HG03103 (cell line): ENCODE measurements around the gene MEST.
"Not testable (repeated sequence)": the region's sequence is repeated elsewhere in the genome, so short reads cannot be mapped to it uniquely, and the experiment has no call there.

Source experiments
- ATAC-seq: cut with Tn5 transposase; IDR thresholded peaks from one replicate; pipeline ENCODE4 v1.9.1; 2021; ENCODE audit warnings: low read depth; ENCODE audit not compliant: unreplicated experiment

MEST gene

DNA sequence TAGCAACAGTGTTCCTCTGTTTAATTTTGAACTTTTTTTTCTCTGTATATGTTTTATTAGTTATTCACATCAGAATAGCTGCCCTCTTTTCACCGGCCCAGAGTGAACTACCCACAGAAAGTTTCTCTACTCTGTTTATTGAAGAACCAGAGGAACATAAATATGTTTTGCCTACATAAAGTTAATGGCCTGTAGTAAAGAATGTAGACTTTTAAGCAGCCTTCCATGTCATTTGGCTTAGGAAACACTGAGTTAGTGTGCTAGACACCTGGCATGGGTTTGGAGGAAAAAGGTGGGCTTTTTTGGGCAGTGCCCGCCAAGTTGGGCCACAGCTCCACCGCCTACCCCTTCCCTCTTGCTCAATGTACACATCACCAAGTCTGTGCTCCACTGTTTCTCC is 8.9 kb upstream of the MEST start:
- no peak for ATAC-seq

DNA sequence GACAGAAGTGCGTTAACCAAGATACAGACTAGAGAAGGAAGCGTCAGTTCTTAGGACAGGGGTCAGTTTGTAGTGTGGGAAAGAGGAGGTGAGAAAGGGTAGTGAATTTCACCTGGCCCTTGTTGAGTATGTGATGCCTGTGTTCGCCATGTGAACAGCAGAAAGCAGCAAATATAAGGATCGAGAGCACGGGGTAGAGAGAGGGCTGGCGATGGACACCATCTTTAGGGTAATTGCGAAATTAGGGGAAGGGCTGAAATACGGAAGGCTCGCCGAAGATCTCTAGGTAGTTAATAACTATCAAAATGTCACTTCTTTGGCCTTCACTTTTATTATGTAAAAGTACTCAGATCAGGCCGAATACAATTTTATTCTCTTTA is 6.2 kb upstream of the MEST start:
- no peak for ATAC-seq

DNA sequence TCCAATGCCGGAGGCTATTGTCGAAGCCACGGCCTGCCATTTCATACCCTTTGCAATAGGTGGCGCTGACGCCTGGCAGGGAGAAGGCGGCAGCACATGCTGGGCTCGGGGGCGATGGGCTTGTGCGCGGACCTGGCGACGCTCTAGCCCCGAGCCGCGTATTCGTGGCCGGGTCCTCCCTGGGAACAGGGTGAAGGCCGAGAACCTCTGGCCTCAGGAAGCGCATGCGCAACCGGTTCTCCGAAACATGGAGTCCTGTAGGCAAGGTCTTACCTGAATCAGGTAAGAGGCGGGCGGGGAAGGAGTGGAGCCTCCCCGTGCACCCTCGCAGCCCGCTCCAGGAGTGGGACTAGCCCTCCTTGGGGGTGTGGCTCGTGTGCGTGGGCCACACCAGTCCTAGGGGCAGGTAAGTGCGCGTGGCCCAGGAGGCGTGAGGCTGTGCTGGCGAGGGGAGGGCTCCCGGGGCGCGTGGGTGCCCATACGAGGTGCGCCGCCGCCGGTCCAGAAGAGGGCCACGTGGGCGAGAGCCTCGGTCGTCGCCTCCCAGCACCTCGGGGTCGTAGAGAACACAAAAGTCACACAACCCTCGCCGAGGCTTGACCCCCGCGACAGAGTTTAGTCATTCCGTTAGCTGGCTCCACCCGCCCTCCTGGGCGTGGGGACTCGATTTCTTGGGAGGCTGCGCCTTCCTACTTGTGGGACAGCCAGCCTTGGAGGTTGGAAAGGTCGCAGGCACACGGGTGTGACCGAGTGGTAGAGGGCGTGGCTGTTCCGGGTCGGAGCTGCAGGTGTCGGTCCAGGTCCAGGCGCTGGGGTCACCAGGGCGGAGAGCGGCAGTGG is 5.6 kb upstream of the MEST start:
- no peak for ATAC-seq

DNA sequence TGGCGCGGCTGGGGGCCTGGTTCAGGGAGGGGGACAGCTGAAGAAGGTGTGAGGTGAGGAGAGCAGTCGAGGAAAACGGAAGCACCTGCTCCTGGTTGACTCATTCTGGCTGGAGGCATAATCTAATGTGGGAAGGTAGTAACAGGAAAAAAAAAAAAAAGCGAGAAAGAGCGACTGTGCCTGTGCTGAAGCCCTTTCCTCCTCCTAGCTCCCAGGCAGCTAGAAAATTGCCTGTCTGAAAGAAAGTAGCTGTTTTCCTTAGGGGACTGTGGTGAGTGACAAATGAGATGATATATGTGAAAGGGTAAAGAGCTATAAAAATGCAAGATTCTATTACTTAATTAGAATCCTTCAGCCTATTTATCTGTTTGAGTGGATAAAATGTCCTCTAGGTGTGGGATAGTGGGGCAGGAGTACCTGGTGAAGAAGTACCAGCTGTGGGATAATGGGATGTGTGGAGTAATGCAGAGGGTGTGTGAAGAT is 4.9 kb upstream of the MEST start:
- no peak for ATAC-seq

- ATAC-seq, result no peak
Measured at GRCh38 chr7:130488392-130489139, 3.3 kb upstream of the MEST start.

GRCh38 chr7:130489140-130489983 is 2.5 kb upstream of the MEST start:
- ATAC-seq, result no peak

GRCh38 chr7:130490311-130490791 is 1.5 kb upstream of the MEST start:
- no peak for ATAC-seq

DNA sequence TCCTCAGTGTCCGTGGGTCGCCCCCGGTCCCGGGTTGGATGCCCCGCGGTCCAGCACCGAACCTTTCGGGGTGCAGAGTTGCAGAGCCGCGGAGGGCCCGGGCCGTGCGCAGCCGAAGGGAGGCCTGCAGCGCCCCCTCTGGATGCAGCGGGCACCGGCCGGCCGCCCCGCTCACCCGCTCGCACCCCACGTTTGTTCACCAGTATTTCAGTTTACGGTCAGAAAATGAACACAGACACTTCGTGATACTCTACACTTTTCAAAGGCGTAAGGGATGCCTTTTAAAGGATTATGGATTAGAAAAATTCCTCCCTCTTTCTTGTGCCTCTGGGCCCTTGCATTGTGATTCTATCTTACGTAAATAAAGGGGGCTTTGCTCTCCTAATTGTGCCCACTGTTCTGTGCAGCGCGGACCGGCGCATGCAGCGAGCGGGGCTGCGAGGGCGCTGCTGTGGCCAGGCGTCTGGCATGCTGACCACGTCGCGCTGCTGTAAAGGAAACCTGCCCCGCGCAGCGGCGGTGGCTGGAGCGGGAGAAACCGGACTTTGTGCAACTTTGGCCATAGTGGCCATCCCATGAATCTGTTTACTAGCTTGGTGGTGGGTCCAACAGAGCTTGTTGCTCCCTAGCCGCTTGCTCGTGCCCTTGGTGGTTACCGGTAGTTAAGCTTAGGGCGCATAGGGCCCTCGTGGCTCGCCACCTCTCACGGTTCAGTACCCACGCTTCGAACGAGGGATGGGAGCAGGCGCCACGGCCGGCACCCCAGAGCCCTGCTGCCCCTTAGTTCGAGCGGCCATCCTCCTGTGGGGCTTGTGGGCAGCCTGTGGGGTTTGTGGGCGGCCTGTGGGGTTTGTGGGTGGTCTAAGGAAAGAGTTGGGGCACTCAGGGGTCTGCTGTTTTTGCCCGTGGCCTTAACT is 739 bp upstream of the MEST start:
- no peak for ATAC-seq

DNA sequence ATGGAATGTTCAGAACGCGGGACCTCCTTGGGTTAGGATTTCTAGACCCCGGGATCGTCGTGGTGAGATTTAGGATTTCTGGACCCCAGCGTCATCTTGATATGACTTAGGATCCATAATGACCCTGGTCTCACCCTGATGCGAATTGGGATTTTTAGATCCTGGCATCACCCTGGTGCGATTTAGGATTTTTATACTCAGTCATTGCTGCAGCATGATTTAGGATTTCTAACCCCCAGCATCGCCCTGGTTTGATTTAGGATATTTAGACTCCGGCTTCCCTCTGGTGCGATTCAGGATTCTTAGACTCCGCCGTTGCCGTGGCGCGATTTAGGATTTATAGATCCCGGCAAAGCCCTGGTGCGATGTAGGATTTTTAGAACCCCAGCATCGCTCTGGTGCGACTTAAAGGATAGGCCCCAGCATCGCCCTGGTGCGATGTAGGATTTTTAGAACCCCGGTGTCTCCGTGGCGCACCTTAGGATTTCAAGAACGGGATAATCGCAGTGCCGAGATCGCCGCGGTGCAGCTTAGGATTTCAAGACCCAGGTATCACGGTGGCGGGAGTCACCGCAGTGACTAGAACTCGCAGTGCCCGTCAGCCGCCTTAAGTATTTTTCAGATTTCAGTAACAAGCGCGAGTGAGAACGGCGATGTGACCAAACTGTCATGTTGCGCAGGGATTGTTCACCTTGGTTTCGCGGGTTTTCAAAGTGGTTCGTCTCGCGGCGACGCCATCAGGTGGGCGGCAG is 814 bp downstream of the MEST start:
- no peak for ATAC-seq

DNA sequence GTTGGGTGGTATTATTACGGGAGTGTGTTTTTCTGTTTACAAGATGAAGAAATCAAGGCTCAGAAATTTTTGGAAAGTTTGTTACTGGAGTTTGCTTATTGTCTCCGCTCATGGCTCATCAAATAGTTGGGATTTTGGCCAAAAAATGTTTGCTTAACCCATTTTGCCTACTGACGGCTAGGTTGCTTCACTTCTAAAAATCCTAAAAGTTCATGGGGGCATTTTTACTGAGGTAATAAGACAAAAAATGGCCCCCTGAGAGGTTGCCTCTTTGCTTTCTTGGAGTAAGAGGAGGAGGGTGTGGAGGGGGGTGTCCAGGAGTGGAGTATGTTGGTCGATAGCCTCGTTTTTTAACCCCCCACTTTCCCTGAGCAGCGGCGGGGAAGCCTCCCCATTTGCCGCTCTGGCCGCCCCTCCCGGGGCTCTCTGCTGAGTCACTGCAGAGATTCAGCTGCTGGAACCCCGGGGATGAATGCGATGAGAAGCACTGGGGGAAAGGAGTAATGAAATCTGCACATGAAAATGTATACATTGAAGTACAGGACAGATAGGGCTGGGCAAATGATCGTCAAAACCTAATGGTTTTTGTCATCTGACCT is 1.5 kb downstream of the MEST start:
- ATAC-seq, result no peak

DNA sequence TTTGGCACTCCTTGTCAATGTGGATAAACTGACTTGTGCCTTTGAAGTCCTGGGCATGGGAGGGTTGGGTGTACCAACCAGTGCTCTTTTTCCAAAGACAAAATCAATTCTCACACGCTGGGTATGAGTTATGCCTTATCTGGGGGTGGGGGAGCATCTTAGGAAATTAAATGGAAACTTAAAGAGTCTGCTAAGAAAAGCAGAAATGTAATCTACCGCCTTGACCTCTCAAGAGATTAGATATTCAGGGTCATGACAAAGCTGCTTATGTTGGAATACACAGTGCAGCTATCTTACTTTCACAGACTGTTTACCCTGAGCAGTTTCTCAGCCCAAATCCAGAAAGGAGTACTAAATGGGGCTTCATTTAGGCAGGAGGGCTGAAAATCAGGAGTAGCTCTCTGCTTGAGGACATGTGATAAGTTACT is 2.6 kb downstream of the MEST start:
- no peak for ATAC-seq

GRCh38 chr7:130500463-130500862 is 8.6 kb downstream of the MEST start:
- no peak for ATAC-seq

GRCh38 chr7:130500910-130501309 is 9.0 kb downstream of the MEST start:
- no peak for ATAC-seq

GRCh38 chr7:130505753-130506152 is 13.9 kb downstream of the MEST start:
- no peak for ATAC-seq

DNA sequence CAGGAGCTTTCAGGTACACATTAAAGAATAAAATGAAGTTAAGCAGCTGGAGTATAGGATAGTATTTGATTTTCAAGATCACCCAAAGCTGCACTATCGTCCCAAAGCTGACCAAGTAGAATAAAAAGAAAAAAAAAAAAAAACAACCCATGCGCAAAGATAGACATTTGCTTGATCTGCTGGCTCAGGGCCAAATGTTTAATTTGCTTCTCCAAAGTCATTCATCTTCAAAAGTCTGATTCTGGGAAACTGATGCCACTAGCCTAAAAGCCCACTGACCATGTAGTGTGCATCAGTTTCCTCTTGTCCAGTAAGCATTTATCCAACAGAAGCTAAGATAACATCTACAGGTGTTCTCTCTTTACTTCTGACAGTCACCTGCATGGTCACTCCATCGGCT is 14.5 kb downstream of the MEST start:
- ATAC-seq, result no peak

DNA sequence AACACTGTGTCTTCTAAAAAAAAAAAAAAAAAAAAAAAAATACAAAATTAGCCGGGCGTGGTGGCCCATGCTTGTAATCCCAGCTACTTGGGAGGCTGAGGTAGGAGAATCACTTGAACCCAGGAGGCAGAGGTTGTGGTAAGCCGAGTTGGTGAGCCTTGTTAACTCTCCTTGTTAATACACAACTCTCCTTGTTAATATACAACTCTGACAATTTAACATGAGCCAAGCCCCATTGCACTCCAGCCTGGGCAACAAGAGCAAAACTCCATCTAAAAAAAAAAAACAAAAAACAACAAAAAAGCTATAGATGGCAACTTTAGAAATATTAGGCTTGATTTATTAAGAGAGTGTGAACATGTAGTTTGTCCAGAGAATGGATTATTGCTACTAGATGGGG is 20.2 kb downstream of the MEST start:
- not testable (repeated sequence) for ATAC-seq

DNA sequence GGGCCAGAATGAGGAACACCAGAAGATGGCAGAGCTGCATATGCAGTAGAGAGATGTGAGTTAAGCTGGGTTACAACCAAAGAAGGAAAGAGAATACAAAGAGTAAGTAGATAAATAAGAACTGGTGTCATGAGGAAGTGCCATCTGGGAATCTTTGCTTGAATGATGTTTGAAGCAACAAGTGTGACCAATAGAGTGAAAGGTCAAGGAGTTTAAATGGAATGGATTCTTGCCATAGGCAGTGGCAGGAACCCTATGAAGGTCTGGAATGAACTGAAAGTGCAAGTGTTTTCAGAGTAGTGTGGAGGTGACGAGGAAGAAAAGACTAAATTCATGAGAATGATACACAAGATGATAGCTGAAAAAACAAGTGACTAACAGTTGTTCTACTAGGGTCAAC is 21.6 kb downstream of the MEST start:
- no peak for ATAC-seq

DNA sequence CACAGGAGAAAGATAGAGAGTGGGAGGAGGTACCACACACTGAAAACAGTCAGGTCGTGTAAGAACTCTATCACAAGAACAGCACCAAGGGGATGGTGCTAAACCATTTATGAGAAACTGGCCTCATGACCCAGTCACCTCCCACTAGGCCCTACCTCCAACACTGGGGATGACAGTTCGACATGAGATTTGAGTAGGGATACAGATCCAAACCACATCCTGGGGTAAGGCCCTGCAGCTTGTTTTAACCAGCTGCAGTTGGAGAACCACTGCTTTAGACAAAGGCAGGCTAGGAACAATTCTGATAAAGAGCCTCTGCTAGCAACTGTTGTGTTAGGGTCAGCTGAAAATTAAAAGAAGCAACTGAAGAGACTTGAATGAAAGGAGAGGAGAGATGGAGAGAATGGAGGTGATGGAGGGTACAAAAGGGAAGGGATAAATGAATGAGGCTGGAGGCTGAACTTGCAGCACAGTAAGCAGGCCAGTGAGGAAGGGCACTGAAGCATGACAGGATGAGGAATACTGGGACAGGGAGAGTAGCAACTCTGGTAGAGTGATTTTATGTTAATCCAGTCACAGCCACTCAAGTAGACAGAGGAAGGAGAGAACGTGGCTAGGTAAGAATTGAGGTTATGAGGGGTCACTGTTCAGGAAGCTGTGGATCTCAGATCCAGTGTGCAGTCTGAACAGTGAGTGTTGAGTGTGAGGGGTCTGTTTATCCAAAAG is 23.6 kb downstream of the MEST start:
- ATAC-seq, result no peak
